ENCODE data around the gene SLC25A26. TPM values are rescaled to one million over a fixed set of nuclear protein-coding genes. Genes with fewer than 3 reads are reported as not detected.

SLC25A26 gene
- total RNA-seq, 2 donors from 2014 or later = 17.1 to 17.8 TPM

DNA sequence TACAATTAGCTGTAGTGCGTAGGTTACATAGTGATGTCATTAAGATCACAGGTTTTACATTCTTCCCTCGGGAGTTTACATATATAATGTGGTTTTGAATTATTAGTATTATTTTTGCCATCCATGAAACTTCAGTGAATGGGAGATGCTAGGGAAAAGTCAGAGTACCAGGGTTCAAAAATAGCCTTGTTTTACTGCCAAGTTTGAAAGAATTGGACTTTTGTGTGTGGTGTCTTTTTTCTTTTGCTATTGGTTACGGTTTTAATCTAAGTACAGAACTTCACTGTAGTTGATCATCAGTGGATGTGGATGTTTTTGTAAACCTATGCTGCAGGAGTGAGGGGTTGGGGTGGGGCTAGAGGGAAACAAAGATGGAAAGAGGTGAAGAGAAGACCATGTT, 20.7 kb downstream of the SLC25A26 start:
- Histone ChIP-seq H3K27ac (no peak overlapping the region), H3K4me3 (no peak overlapping the region), H3K4me1 (no peaks in the 10 kb centered on the region), H3K9me3 (no peaks in the 10 kb centered on the region), H3K9ac (ENCODE audit: low read depth in 2 of 2, low read length in 2 of 2) (no peak overlapping the region), H3K27me3 (no peaks in the 10 kb centered on the region), H3K36me3 (no peaks in the 10 kb centered on the region)
- no peak for DNase-seq
- intact Hi-C loops (cut with DNase I) = no loop called here
- TF ChIP-seq, protein P1, sequence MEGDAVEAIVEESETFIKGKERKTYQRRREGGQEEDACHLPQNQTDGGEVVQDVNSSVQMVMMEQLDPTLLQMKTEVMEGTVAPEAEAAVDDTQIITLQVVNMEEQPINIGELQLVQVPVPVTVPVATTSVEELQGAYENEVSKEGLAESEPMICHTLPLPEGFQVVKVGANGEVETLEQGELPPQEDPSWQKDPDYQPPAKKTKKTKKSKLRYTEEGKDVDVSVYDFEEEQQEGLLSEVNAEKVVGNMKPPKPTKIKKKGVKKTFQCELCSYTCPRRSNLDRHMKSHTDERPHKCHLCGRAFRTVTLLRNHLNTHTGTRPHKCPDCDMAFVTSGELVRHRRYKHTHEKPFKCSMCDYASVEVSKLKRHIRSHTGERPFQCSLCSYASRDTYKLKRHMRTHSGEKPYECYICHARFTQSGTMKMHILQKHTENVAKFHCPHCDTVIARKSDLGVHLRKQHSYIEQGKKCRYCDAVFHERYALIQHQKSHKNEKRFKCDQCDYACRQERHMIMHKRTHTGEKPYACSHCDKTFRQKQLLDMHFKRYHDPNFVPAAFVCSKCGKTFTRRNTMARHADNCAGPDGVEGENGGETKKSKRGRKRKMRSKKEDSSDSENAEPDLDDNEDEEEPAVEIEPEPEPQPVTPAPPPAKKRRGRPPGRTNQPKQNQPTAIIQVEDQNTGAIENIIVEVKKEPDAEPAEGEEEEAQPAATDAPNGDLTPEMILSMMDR (IDR thresholded peaks at IDR 0.05) = no peak

DNA sequence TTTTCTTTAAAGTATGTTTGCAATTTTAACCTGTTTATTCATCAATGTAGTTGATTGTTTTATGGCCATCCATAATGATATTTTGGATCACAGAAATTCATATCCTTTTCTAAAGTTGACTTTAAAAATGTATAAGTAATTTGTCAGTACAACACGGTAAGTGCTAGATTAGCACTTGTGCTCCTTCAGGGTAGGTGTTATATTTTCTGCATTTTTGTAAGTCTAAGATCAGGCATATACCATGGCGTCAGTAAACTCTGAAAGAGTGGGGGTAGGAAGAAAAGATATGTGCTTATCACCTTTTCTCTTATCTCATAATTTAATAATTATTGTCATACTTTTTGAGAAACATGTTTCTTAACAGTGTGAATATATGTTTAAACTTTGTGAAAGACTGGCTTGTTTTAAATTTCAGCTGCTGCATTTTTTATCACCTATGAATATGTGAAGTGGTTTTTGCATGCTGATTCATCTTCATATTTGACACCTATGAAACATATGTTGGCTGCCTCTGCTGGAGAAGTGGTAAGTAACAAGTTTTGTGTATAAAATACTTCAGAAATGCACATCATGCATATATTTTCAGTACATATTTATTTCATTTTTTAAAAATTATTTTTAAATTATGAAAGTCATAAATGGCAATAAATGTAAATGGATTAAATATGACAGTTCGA, 22.1 kb downstream of the SLC25A26 start:
- Histone ChIP-seq H3K4me1 (no peaks in the 10 kb centered on the region), H3K27me3 (no peaks in the 10 kb centered on the region), H3K4me3 (no peak overlapping the region), H3K9ac (ENCODE audit: low read depth in 2 of 2, low read length in 2 of 2) (no peak overlapping the region), H3K27ac (no peak overlapping the region), H3K9me3 (no peaks in the 10 kb centered on the region), H3K36me3 (no peaks in the 10 kb centered on the region)
- DNase-seq = no peak
- TF ChIP-seq, protein P1 (IDR thresholded peaks at IDR 0.05) = no peak
- intact Hi-C loops (cut with DNase I) = no loop called here

DNA sequence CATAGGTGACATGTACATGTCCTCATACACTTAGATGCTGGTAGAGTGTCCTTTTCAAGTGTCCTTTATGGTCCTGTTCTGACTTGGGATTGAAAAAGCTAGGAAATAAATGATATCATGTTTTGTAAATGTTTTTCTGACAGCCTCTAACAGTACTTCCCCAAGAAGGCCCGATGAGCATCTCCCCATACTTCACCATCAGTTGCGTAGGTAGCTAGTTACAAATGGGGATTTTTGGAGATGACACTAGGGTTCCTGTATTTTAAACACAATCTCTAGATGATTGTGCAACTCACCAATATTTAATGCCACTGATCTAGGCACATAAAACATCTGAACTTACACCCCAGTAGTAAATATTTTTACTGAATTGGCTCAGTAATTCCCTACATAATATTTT, 27.8 kb downstream of the SLC25A26 start:
- H3K27ac ChIP-seq = no peak overlapping the region
- no peaks in the 10 kb centered on the region for H3K4me1 ChIP-seq
- H3K9me3 ChIP-seq = no peaks in the 10 kb centered on the region
- no peak overlapping the region for H3K9ac ChIP-seq (ENCODE audit: low read depth in 2 of 2, low read length in 2 of 2)
- H3K4me3 ChIP-seq = no peak overlapping the region
- no peaks in the 10 kb centered on the region for H3K27me3 ChIP-seq
- no peaks in the 10 kb centered on the region for H3K36me3 ChIP-seq
- no peak for DNase-seq
- intact Hi-C loops (cut with DNase I) = no loop called here
- TF ChIP-seq, protein P1 (IDR thresholded peaks at IDR 0.05) = no peak

DNA sequence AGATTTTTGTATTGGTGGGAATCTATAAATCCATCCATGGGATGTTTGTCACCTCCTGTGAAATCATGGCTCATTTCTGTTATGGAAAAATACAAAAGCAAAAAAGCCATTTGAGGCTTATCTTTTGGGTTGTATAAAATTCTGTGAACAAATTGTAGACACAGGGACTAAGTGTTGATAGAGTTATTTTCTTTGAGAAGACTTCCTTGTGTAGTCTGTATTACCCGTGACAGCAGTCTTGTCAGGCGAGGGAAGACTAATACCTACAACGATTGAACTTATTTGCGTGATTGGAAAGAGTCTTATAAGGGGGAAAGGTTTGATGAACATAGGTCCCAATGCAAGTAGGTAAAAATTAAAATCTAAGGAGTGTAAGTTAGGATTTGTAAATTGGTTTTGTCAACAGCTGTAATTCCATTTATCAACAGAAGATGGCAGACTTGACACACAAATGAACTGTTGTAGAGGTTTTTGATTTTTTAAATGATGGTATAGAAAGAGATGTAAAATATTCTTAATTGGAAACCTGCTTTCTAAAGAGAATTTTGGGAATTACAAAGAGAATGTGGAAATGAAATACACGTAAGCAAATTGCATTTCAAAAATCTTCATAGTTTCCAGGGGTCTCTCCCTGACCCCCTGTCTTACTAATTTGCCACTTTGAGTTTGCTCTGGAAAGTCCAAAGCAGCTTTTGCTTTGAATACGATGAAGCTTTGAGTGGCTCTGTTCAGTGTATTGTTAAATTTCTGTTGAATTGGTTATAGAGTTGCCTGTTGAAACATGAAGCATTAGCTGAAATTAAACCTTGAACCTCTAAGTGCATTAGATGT, 33.2 kb downstream of the SLC25A26 start:
- intact Hi-C loops (cut with DNase I) = loop anchor here (5.0 kb wide), 1 partner anchor 563 kb away; no protein-coding TSS in a partner anchor
- H3K27me3 ChIP-seq = no peaks in the 10 kb centered on the region
- H3K4me3 ChIP-seq = no peak overlapping the region
- no peaks in the 10 kb centered on the region for H3K4me1 ChIP-seq
- H3K27ac ChIP-seq = no peak overlapping the region
- no peaks in the 10 kb centered on the region for H3K36me3 ChIP-seq
- TF ChIP-seq, protein P1 (IDR thresholded peaks at IDR 0.05) = peak; percentile 79
- H3K9me3 ChIP-seq = no peaks in the 10 kb centered on the region
- no peak overlapping the region for H3K9ac ChIP-seq (ENCODE audit: low read depth in 2 of 2, low read length in 2 of 2)
- no peak for DNase-seq

DNA sequence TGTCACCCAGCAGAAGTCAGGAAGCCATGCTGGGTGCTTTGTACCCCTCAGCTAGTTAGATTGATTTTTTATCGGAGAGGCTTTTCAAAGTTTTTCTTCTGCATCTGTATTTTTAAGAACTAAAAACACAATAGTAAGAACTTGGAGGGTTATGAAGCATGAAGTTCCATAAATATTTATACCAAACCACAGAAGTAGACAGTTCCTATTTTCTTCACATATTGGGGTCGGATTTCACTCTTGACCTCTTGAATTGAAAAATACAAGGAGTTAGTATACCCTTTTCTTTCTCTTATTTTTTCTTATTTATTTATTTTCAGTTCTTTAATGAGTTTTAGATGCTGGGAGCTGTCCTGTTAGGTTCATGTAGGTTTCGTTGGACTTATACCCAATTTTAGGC, 35.1 kb downstream of the SLC25A26 start:
- DNase-seq = no peak
- TF ChIP-seq, protein P1 (IDR thresholded peaks at IDR 0.05) = no peak
- Histone ChIP-seq H3K27ac (no peak overlapping the region), H3K9me3 (no peaks in the 10 kb centered on the region), H3K4me1 (no peaks in the 10 kb centered on the region), H3K9ac (ENCODE audit: low read depth in 2 of 2, low read length in 2 of 2) (no peak overlapping the region), H3K36me3 (no peaks in the 10 kb centered on the region), H3K27me3 (no peaks in the 10 kb centered on the region), H3K4me3 (no peak overlapping the region)
- intact Hi-C loops (cut with DNase I) = no loop called here

Data from colonic mucosa (tissue), 4 donors.